Glutamatergic neuron (in vitro differentiated cells): ENCODE measurements around the gene VPS26B. TPM values are rescaled to one million over a fixed set of nuclear protein-coding genes. Genes with fewer than 3 reads are reported as not detected.
A peak's percentile ranks its signal among the peaks of the same experiment; 100 is the strongest.

Experiments used
- DNase-seq: peaks from one replicate; pipeline ENCODE4 v3.0.0; 2022
- H3K27ac Mint-ChIP-seq: one replicate; pipeline ENCODE4 v1.8.0; 2020; ENCODE audit warnings: mild to moderate bottlenecking, mixed read lengths, inconsistent platforms; ENCODE audit not compliant: unreplicated experiment
- H3K27me3 Mint-ChIP-seq: one replicate; pipeline ENCODE4 v1.8.0; 2020; ENCODE audit warnings: mild to moderate bottlenecking, moderate library complexity, mixed read lengths, inconsistent platforms; ENCODE audit not compliant: unreplicated experiment
- H3K36me3 Mint-ChIP-seq: one replicate; pipeline ENCODE4 v1.8.0; 2020; ENCODE audit warnings: mild to moderate bottlenecking, mixed read lengths, inconsistent platforms; ENCODE audit not compliant: unreplicated experiment
- H3K4me1 Mint-ChIP-seq: one replicate; pipeline ENCODE4 v1.8.0; 2020; ENCODE audit warnings: mild to moderate bottlenecking, low read depth, mixed read lengths, inconsistent platforms; ENCODE audit not compliant: unreplicated experiment
- H3K4me3 Mint-ChIP-seq: one replicate; pipeline ENCODE4 v1.8.0; 2020; ENCODE audit warnings: mild to moderate bottlenecking, mixed read lengths, inconsistent platforms; ENCODE audit not compliant: unreplicated experiment
- H3K9me3 Mint-ChIP-seq: one replicate; pipeline ENCODE4 v1.8.0; 2020; ENCODE audit warnings: mild to moderate bottlenecking, moderate library complexity, mixed read lengths, inconsistent platforms; ENCODE audit not compliant: unreplicated experiment
- total RNA-seq: library from RNA; stranded (reverse); fragmentation: NEBNext Ultra II Directional; extraction: Animal tissue kit (Norgen Biotek cat#: 25700); gene quantifications from one replicate; pipeline ENCODE4 v1.2.1, GENCODE V29; 2021; ENCODE audit not compliant: unreplicated experiment
- TF ChIP-seq, protein P1 (sequence below): fragments of 200-600 bp; sonication (generic); IDR thresholded peaks from one replicate; pipeline ENCODE4 v1.5.0; 2021; ENCODE audit not compliant: partially characterized antibody, unreplicated experiment

The VPS26B gene
- total RNA-seq, 1 donor from 2014 or later, result 63.6 TPM

DNA sequence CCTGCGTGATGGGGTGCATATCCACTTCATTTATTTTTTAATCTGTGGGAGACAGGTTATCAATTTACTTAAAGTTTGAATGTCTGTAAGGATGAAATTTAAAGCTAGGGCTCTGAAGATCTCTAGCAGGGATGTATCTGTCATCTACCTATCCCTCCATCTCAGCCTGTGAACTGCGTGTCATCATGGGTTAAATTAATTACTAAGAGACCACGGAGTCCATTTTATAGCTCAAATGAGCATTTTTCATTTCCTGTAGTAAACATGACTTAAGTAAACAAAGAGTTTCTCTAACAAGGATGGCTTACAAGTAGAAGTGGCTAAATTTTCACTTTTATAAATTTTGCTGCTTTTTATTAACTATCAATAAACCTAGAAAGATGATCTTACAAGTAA, 48.8 kb downstream of the VPS26B start:
- Mint-ChIP-seq H3K27ac (no peak overlapping the region), H3K4me1 (peaks cover 35% of the 10 kb centered on the region), H3K27me3 (peaks cover 17% of the 10 kb centered on the region), H3K9me3 (peaks cover 19% of the 10 kb centered on the region), H3K36me3 (no peaks in the 10 kb centered on the region), H3K4me3 (peak overlapping the region; percentile 72)
- TF ChIP-seq, protein P1, sequence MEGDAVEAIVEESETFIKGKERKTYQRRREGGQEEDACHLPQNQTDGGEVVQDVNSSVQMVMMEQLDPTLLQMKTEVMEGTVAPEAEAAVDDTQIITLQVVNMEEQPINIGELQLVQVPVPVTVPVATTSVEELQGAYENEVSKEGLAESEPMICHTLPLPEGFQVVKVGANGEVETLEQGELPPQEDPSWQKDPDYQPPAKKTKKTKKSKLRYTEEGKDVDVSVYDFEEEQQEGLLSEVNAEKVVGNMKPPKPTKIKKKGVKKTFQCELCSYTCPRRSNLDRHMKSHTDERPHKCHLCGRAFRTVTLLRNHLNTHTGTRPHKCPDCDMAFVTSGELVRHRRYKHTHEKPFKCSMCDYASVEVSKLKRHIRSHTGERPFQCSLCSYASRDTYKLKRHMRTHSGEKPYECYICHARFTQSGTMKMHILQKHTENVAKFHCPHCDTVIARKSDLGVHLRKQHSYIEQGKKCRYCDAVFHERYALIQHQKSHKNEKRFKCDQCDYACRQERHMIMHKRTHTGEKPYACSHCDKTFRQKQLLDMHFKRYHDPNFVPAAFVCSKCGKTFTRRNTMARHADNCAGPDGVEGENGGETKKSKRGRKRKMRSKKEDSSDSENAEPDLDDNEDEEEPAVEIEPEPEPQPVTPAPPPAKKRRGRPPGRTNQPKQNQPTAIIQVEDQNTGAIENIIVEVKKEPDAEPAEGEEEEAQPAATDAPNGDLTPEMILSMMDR, result no peak
- DNase-seq, result no peak

DNA sequence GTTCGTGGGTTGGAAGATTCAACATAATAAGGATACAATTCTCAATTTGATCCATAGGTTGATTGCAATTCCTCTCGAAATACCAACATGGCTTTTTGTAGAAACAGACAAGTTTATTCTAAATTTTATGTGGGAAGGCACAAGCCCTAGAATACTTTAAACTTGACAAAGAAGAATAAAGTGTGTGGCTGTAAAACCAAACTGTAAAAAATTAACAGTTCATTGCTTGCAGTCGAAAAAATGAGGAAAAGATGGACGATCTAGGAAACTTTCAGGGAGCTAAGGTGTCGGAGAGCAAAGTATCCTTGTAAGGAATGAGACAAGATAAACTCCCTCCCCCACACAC, 50.7 kb downstream of the VPS26B start:
- Mint-ChIP-seq H3K4me3 (peak overlapping the region; percentile 84), H3K27me3 (peaks cover 21% of the 10 kb centered on the region), H3K27ac (peak overlapping the region; percentile 68), H3K36me3 (peaks cover 5% of the 10 kb centered on the region), H3K9me3 (peaks cover 19% of the 10 kb centered on the region), H3K4me1 (peaks cover 35% of the 10 kb centered on the region)
- DNase-seq, result no peak
- TF ChIP-seq, protein P1, result no peak

DNA sequence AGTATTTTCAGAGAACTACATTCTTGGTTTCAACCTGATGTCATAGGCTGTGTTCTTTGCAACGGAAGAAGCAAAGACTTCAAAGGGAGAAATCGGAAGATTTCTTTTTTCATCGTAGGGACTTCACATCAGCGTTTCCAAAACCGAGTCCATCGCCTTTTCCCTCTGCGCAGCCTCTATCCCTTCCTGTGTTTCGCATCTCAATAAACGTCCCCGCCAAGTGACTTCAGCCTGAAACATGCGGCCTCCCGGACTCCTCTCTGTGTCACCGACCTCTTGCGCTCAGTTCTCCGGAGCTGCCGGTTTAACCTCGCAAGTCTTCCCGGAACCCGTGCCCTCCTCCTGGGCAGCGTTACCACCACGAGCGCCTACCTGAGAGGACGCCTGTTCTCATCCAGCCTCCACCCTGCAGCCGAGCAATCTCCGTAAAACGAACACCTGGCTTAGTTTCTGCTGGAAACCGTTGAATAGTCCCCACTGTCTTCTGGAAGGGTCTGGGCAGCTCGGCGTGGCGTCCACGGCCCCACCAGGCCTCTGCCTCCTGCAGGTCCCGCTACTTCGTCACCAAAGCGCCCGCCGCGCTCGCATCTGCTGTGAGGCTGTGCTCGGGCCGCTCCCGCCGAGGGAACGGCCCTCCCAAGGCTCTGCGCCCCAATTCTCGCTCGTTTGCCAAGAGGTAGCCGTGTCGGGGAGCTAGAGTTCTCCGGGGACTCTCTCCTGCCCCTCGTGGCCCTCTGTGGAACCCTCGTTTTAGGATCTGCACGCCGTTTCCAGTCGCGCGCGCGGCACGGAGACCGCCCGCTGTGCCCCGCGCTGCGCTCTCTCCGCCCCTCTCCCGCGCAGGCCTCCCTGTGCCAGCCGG, 51.3 kb downstream of the VPS26B start, which contains the start of gene GLB1L3:
GLB1L3 (plus strand) TSS at position 846 of the 862 bp plus-strand sequence. CDS start 362 bp downstream, outside the sequence.
- Mint-ChIP-seq H3K4me1 (peaks cover 33% of the 10 kb centered on the region), H3K4me3 (peak within 1 kb of the TSS; percentile 92), H3K27me3 (peaks cover 21% of the 10 kb centered on the region), H3K36me3 (peaks cover 5% of the 10 kb centered on the region), H3K27ac (peak within 1 kb of the TSS; percentile 73), H3K9me3 (peaks cover 19% of the 10 kb centered on the region)
- TF ChIP-seq, protein P1, result no peak
- DNase-seq, result peak; percentile 48

DNA sequence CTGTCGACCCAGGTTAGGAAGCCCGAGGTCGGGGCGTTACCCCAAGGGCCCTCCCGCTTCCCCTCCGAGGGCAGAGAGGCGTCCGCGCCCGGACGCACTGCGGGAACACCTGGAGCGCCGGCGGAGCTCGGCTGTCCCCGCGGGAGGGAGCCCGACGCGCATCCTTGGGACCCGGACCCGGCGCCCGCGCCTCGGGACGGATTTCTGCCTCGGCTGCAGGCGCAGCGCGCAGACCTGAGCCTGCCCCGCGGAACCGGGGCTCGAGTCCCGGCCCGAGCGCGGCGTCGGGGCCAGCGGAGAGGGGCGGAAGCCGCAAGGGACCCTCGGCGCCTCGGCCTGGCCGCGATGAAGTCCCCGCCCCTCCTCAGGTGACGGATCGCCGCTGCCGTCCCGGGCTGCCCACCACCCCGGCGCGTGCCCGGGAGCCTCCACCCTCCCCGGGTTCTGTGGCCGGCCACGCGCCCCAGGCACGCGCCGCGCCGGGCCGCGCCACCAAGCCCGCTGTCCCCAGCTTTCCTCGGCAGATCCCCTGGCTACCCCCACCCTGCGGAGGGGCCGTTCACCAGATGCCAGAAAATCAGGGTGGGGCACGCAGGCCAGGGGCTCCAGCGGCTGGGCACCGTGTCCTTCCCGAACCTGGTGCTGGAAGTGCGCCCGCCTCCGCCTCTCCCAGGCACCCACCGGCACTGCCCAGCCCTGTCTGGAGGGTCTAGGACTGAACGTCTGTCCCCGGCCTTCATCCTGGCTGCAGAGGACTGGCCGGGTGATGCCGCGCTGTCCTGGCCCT, 52.1 kb downstream of the VPS26B start:
- peak overlapping the region; percentile 84 for H3K4me3 Mint-ChIP-seq
- peaks cover 17% of the 10 kb centered on the region for H3K9me3 Mint-ChIP-seq
- DNase-seq, result peak; percentile 45
- peaks cover 22% of the 10 kb centered on the region for H3K27me3 Mint-ChIP-seq
- peaks cover 31% of the 10 kb centered on the region for H3K4me1 Mint-ChIP-seq
- H3K27ac Mint-ChIP-seq, result no peak overlapping the region
- TF ChIP-seq, protein P1, result no peak
- H3K36me3 Mint-ChIP-seq, result peaks cover 5% of the 10 kb centered on the region
